22Rv1 (cell line): ENCODE data around the gene RDM1.

ENCODE experiments used
- H3K27ac ChIP-seq: fragments of 450-650 bp; 2 replicates; pipeline ENCODE4 v1.5.1; 2017
- CTCF ChIP-seq: fragments of 450-650 bp; IDR thresholded peaks from 2 replicates; pipeline ENCODE4 v1.5.1; 2017; ENCODE audit warnings: mild to moderate bottlenecking
- ZFX ChIP-seq: fragments of 450-650 bp; IDR thresholded peaks from 2 replicates; pipeline ENCODE4 v1.6.1; 2017; ENCODE audit warnings: antibody characterized with exemption, borderline replicate concordance

Gene RDM1

DNA sequence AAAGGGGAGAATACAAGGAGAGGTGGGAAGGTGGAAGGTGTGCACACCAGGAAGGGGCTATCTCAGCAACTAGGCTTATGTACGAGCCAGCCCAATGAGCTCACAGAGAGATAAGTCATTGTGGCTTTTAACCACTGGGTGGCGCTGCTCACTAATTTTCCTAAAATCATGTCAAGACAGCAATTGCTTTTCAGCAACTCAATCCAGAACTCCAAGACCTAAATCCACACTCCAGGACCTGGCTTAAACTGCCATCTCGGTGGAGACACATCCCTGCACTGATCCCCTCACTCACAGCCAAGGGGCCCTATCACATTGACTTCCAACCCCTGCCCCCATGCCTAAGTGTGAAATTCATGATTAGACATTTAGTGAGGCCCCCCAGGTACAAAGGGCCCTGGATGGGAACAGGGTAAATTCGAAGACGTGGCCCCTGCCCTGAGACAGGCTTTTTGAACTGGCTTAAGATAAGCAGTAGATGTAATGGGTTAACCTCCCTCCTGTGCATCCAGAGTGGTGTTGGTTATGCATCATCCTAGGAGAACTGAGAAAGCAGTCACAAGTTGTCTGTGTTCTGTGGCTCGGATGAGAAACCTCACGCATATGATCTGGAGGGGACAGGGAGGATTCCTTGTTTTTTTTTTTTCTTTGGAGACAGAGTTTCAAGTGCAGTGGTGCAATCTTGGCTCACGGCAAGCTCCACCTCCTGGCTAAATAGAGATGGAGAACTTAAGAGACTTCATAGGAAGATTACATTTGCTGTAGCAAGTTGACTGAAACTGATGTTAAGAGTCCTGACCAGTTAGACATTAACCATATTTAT lies 39.2 kb upstream of the RDM1 start:
- TF ChIP-seq CTCF (peak; percentile 85), ZFX (no peak)
- H3K27ac ChIP-seq = no peak overlapping the region

GRCh38 chr17:35968520-35969054 lies 38.0 kb upstream of the RDM1 start:
- no peak overlapping the region for H3K27ac ChIP-seq
- TF ChIP-seq CTCF (no peak), ZFX (no peak)

- no peak for TF ChIP-seq ZFX
- no peak for TF ChIP-seq CTCF
- H3K27ac ChIP-seq = no peak overlapping the region
These were observed 34.7 kb upstream of the RDM1 start for GRCh38 chr17:35965272-35965671.

DNA sequence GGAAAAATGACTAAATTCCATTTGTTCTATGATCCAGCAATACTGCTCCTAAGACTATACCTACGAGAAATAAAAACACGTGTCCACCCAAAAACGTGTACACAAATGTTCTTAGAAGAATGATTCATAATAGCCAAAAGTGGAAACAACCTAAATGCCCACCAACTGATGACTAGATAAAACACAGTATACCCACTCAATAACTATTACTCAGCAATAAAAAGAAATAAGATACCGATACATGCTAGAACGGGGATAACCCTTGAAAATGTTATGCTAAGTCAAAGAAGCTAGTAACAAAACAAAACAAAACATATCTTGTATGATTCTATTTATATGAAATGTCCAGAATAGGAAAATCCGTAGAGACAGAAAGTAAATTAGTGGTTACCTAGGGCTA lies 33.1 kb upstream of the RDM1 start:
- H3K27ac ChIP-seq = no peak overlapping the region
- no peak for TF ChIP-seq ZFX

GRCh38 chr17:35953720-35954119 lies 23.1 kb upstream of the RDM1 start:
- no peak overlapping the region for H3K27ac ChIP-seq
- TF ChIP-seq CTCF = no peak
- no peak for TF ChIP-seq ZFX

- TF ChIP-seq ZFX (no peak), CTCF (no peak)
- H3K27ac ChIP-seq = no peak overlapping the region
These were observed 18.8 kb upstream of the RDM1 start for GRCh38 chr17:35949401-35949800.

DNA sequence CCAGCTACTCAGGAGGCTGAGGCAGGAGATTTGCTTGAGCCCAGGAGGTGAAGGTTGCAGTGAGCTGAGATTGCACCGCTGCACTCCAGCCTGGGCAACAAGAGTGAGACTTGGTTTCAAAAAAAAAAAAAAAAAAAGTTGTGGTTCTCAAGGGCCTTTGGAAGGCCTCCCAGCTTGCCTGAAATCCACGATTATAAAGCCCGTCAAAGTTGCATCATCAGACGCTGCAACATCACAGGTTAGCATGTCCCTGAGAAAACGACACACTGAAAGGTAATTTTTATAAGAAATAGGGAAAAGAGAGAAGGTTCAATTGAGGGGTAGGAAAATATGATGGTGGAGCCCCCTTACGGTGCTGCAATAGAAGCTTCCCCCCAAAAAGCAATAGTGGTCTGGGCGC lies 17.5 kb upstream of the RDM1 start:
- H3K27ac ChIP-seq = no peak overlapping the region
- no peak for TF ChIP-seq ZFX
- no peak for TF ChIP-seq CTCF
